ENCODE measurements around the gene PRKCH. TPM values are rescaled to one million over a fixed set of nuclear protein-coding genes. Genes with fewer than 3 reads are reported as not detected.
A peak's percentile ranks its signal among the peaks of the same experiment; 100 is the strongest.

PRKCH gene
- total and polyA plus RNA-seq, 9 of the 15 experiments (the other 6 are each of a cell fraction or from before 2014, with no cell fraction given) = 0.61 to 4.4 (median 4.0) TPM

- DNase-seq (ENCODE audit: extremely low read depth in 1 of 4, low spot score in 3 of 4) (no peak), ATAC-seq (no peak), FAIRE-seq (no peak)
- Histone ChIP-seq H3K9me1 (ENCODE audit: control insufficient read depth, insufficient read depth, low read length) (no peaks in the 10 kb centered on the region), H3K4me3 (no peak overlapping the region), H3K79me2 (ENCODE audit: control insufficient read depth, insufficient read depth, low read length) (no peaks in the 10 kb centered on the region), H3K27me3 (ENCODE audit: control insufficient read depth in 2 of 2, insufficient read depth in 2 of 2, low read length in 2 of 2) (no peaks in the 10 kb centered on the region), H4K20me1 (replicated peaks; ENCODE audit: control insufficient read depth, insufficient read depth, low read length) (no peaks in the 10 kb centered on the region), H3K9ac (ENCODE audit: insufficient read depth in 1 of 2, low read depth in 2 of 2, low read length in 2 of 2) (no peak overlapping the region), H3K36me3 (ENCODE audit: control insufficient read depth, insufficient read depth, low read length) (no peaks in the 10 kb centered on the region), H2AFZ (ENCODE audit: low read depth, low read length) (no peak overlapping the region), H3K4me2 (ENCODE audit: insufficient read depth, low read length) (no peak overlapping the region), H3K27ac (ENCODE audit: extremely low read depth, low read depth, low read length) (no peak overlapping the region), H3K4me1 (replicated peaks in 1 of 2; ENCODE audit: control insufficient read depth in 2 of 2, insufficient read depth in 2 of 2, low read length in 2 of 2) (no peaks in the 10 kb centered on the region), H3K9me3 (replicated peaks; ENCODE audit: control insufficient read depth, insufficient read depth, low read depth, low read length) (no peaks in the 10 kb centered on the region)
- no TSS peak for BruUV-seq (replicated peaks)
- intact Hi-C loops (cut with micrococcal nuclease) = no loop called here
- TF ChIP-seq E2F3 (CRISPR knock-in tag; IDR thresholded peaks at IDR 0.05) (no peak), SRSF1 (IDR thresholded peaks at IDR 0.05; ENCODE audit: low read depth, low read length) (no peak), CTCFL (IDR thresholded peaks at IDR 0.05; ENCODE audit: borderline replicate concordance, insufficient read depth, low read depth, low read length, poor library complexity, severe bottlenecking) (no peak), CBX5 (IDR thresholded peaks at IDR 0.05; ENCODE audit: borderline replicate concordance, low read depth) (0 out of 2 replicates have a peak, but pooled peaks have one; percentile 64), LCOR (CRISPR knock-in tag; IDR thresholded peaks at IDR 0.05) (no peak), CBX3 (IDR thresholded peaks at IDR 0.05; ENCODE audit: borderline replicate concordance in 1 of 2, low read length in 2 of 2) (peak in 1 of 2 experiments; percentile 55; a peak in 1 of 3 replicates), ID3 (CRISPR knock-in tag; IDR thresholded peaks at IDR 0.05) (no peak), ID3 (tag; IDR thresholded peaks at IDR 0.05) (no peak), PHB2 (IDR thresholded peaks at IDR 0.05; ENCODE audit: low read depth) (no peak), HDAC2 (IDR thresholded peaks at IDR 0.05) (no peak), DMBX1 (CRISPR knock-in tag; IDR thresholded peaks at IDR 0.05; ENCODE audit: borderline replicate concordance) (no peak), ZNF395 (CRISPR knock-in tag; IDR thresholded peaks at IDR 0.05) (no peak), MED1 (CRISPR knock-in tag; IDR thresholded peaks at IDR 0.05; ENCODE audit: borderline replicate concordance) (no peak), BCL6 (CRISPR knock-in tag; IDR thresholded peaks at IDR 0.05) (no peak), YY1 (IDR thresholded peaks at IDR 0.05; ENCODE audit: borderline replicate concordance in 1 of 3, control insufficient read depth in 1 of 3, extremely low read depth in 1 of 3, insufficient read depth in 3 of 3, insufficient read length in 1 of 3, insufficient replicate concordance in 2 of 3, low read depth in 1 of 3, low read length in 2 of 3) (no peak), MCM3 (IDR thresholded peaks at IDR 0.05) (no peak), ZNF644 (tag; IDR thresholded peaks at IDR 0.05; ENCODE audit: low read depth) (no peak), CBX1 (IDR thresholded peaks at IDR 0.05; ENCODE audit: low read depth) (0 out of 2 replicates have a peak, but pooled peaks have one; percentile 24)
- 24% methylated on average over 3 of the region's 3 CpGs for WGBS (ENCODE audit: insufficient coverage, low coverage, missing lambda C conversion rate)
- in situ Hi-C loops (cut with MboI) = no loop called here
- ChIA-PET CTCF (ENCODE audit: low intra/inter-chr PET ratio) (no interaction called here), POLR2A (no interaction called here)
Observed at GRCh38 chr14:61374284-61374683, 52.9 kb downstream of the PRKCH start.
